ENCODE measurements around the gene FGD5. TPM values are rescaled to one million over a fixed set of nuclear protein-coding genes. Genes with fewer than 3 reads are reported as not detected.
A peak's percentile ranks its signal among the peaks of the same experiment; 100 is the strongest.

FGD5 gene
- total and polyA plus RNA-seq, 9 of the 15 experiments (the other 6 are each of a cell fraction or from before 2014, with no cell fraction given): 0.18 TPM; not detected in 8

- peak; percentile 18 for TF ChIP-seq RBM25 (IDR thresholded peaks at IDR 0.05; ENCODE audit: low read depth, low read length, severe bottlenecking)
- TF ChIP-seq SIRT6 (IDR thresholded peaks at IDR 0.05; ENCODE audit: low read depth, low read length): no peak
- TF ChIP-seq HDAC8 (tag; IDR thresholded peaks at IDR 0.05): no peak
- TF ChIP-seq NEUROD1 (IDR thresholded peaks at IDR 0.05; ENCODE audit: borderline replicate concordance, low read depth, low read length, partially characterized antibody): no peak
- no peak for TF ChIP-seq ARHGAP35 (IDR thresholded peaks at IDR 0.05; ENCODE audit: partially characterized antibody)
- no peak for TF ChIP-seq CBX5 (IDR thresholded peaks at IDR 0.05; ENCODE audit: borderline replicate concordance, low read depth)
- no peak for TF ChIP-seq HDAC6 (IDR thresholded peaks at IDR 0.05; ENCODE audit: low read depth, low read length)
- TF ChIP-seq SAFB (IDR thresholded peaks at IDR 0.05; ENCODE audit: borderline replicate concordance, low read depth, low read length): no peak
These were observed 30.1 kb upstream of the FGD5 start (continued) for GRCh38 chr3:14788644-14789043.

GRCh38 chr3:14789221-14789620 is 29.5 kb upstream of the FGD5 start:
- H3K4me2 ChIP-seq (ENCODE audit: insufficient read depth, low read length): no peak overlapping the region
- FAIRE-seq (no peak), ATAC-seq (no peak), DNase-seq (ENCODE audit: extremely low read depth in 1 of 4, low spot score in 3 of 4) (no peak)
- intact Hi-C loops (cut with micrococcal nuclease) (no loop called here), in situ Hi-C loops (cut with MboI) (no loop called here)
- BruUV-seq (replicated peaks): no TSS peak
- no peak overlapping the region for H3K9ac ChIP-seq (ENCODE audit: insufficient read depth in 1 of 2, low read depth in 2 of 2, low read length in 2 of 2)
- TF ChIP-seq THAP7 (CRISPR knock-in tag; IDR thresholded peaks at IDR 0.05) (no peak), BCLAF1 (IDR thresholded peaks at IDR 0.05; ENCODE audit: borderline replicate concordance in 1 of 2, control insufficient read depth in 1 of 2, low read depth in 2 of 2, low read length in 1 of 2) (no peak), SNAPC5 (CRISPR knock-in tag; IDR thresholded peaks at IDR 0.05) (no peak), WHSC1 (IDR thresholded peaks at IDR 0.05; ENCODE audit: low read length) (no peak)
- H3K4me3 ChIP-seq: no peak overlapping the region
- H4K20me1 ChIP-seq (replicated peaks; ENCODE audit: control insufficient read depth, insufficient read depth, low read length): peaks cover 9% of the 10 kb centered on the region; the same call in 1 of the 2 replicates
- no peaks in the 10 kb centered on the region for H3K36me3 ChIP-seq (ENCODE audit: control insufficient read depth, insufficient read depth, low read length)
- H3K27me3 ChIP-seq (ENCODE audit: control insufficient read depth in 2 of 2, insufficient read depth in 2 of 2, low read length in 2 of 2): peaks cover 21 to 70% of the 10 kb centered on the region in 2 experiments; a peak in 4 of 5 replicates
- no peaks in the 10 kb centered on the region for H3K79me2 ChIP-seq (ENCODE audit: control insufficient read depth, insufficient read depth, low read length)
- POLR2A ChIA-PET: interaction anchor here (0.7 to 1.1 kb wide), 2 partner anchors 43 to 180 kb away, joined by 3 read pairs; no protein-coding TSS in a partner anchor
- no peaks in the 10 kb centered on the region for H3K9me1 ChIP-seq (ENCODE audit: control insufficient read depth, insufficient read depth, low read length)
- 0% methylated on average over 5 of the region's 5 CpGs for WGBS (ENCODE audit: insufficient coverage, low coverage, missing lambda C conversion rate)
- H3K9me3 ChIP-seq (replicated peaks; ENCODE audit: control insufficient read depth, insufficient read depth, low read depth, low read length): no peaks in the 10 kb centered on the region
- no peak overlapping the region for H3K27ac ChIP-seq (ENCODE audit: extremely low read depth, low read depth, low read length)
- CTCF ChIA-PET (ENCODE audit: low intra/inter-chr PET ratio): no interaction called here
- H2AFZ ChIP-seq (ENCODE audit: low read depth, low read length): no peak overlapping the region
- H3K4me1 ChIP-seq (replicated peaks in 1 of 2; ENCODE audit: control insufficient read depth in 2 of 2, insufficient read depth in 2 of 2, low read length in 2 of 2): no peaks in the 10 kb centered on the region; a peak in 2 of 5 replicates

Measured in K562 (cell line).